ENCODE results near the gene ZFHX3. TPM values are rescaled to one million over a fixed set of nuclear protein-coding genes. Genes with fewer than 3 reads are reported as not detected.

ZFHX3 gene
- total RNA-seq, 1 donor from 2014 or later: 8.3 TPM

DNA sequence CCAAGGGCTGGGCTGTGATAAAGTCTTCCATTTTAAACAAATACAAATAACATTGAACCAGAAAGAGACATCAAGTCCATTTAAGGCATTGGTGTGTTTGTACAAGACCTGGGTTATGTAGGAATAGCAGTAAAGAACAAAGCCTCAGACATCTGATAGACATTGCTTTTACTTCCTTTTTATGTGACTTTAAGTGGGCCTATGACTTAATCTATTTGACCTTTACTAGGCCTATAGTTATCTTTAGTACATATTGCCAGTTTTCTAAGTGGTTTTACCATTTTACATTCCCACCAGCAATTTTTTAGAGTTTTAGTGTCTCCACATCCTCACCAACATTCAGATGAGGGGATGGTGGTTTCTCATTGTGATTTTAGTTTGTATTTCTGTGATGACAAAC is 298.8 kb downstream of the ZFHX3 start:
- intact Hi-C loops (cut with DNase I): no loop called here
- ATAC-seq (ENCODE audit: poor library complexity): no peak
- DNase-seq: no peak

DNA sequence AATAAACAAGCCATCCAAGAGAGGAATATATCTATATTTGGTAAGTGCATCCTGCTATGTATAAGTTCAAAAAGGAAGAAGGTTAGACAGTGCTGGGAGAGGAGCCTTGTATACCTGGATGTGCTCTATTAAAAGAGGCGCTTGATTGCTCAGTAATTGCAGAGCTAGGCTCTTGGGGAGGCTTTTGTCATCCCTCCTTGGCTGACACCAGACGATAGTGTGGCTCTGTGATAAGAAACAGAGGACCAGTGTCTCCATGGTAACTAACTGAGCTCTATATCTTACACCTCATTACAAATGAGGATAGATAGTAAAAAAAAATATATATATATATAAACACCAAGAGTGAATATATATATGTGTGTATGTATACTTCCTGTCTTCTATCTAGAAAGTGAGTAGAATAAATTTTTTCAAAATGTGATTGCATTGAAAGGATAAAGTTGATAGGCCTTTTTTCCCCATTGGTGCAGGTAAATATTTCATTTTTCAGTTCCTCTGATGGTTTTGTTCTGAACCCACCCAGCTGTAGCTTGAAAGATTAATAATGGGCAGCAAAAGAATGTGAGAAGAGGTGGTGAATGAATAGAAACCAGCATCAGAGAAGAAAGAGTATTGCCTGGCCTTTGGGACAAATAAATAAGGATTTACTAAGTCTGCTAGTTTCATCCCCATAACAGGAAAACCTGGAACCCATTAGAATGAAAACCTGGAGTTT is 303.7 kb downstream of the ZFHX3 start:
- DNase-seq: no peak
- ATAC-seq (ENCODE audit: poor library complexity): no peak
- intact Hi-C loops (cut with DNase I): no loop called here

DNA sequence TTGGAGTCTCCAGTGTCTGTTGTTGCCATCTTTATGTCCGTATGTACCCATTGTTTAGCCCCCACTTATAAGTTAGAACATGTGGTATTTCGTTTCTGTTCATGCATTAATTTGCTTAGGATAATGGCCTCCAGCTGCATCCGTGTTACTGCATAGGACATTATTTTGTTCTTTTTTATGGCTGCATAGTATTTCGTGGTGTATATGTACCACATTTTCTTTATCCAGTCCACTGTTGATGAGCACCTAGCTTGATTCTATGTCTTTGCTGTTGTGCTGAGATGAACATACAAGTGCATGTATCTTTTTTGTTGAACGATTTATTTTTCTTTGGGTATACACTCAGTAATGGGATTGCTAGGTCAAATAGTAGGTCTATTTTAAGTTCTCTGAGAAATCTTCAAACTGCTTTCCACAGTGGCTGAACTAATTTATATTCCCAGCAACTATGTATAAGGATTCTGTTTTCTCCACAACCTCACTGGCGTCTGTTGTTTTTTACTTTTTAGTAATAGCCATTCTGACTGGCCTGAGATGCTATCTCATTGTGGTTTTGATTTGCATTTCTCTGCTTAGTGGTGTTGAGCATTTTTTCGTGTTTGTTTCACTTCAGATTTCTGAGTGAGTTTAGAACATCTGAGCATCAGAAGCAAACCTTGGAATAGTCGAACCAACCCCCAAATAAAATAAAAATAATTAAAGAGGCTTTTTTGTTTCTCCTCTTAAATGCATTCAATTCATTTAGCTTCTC is 304.7 kb downstream of the ZFHX3 start:
- intact Hi-C loops (cut with DNase I): no loop called here
- ATAC-seq (ENCODE audit: poor library complexity) (no peak), DNase-seq (no peak)

DNA sequence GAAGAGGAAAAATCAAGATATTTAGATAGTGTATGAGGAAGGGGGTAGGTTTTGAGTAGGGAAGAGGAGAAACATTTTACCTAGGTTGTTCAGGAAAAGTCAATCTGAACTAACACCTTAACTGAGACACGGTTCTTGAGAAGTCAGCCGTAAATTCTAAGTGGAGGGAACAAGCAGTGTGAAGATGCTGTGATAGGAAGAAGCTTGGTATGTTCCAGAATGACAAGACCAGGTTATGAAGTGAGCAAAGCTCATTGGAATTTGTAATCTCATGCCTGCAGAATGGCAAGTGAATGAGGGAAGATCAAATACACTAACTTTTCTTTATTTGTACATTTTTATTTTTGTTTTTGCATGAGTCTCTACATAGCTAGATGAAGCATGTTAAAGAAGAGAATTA is 307.6 kb downstream of the ZFHX3 start:
- DNase-seq (no peak), ATAC-seq (ENCODE audit: poor library complexity) (no peak)
- intact Hi-C loops (cut with DNase I): no loop called here

DNA sequence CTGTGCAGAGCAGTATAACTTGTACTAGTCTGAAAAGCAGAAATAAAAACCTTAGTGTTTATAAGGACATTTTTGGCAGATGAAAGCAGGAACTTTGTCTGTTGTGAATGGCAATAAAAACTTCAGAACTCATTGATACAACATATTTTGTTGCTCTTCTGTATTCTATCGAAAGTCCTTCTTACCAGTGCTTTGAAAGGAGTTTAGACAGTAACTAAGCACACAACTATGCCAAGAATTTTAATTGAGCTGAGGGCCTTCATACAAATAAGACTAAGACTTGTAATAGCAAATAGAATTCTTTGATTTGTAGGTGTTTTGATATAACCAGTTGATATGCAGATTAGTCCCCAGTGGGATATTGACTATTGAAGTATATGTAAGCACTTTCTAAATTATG is 308.4 kb downstream of the ZFHX3 start:
- no peak for ATAC-seq (ENCODE audit: poor library complexity)
- intact Hi-C loops (cut with DNase I): no loop called here
- DNase-seq: no peak

GRCh38 chr16:72736074-72736473 is 311.9 kb downstream of the ZFHX3 start:
- intact Hi-C loops (cut with DNase I): no loop called here
- no peak for DNase-seq
- no peak for ATAC-seq (ENCODE audit: poor library complexity)

Data from Right ventricle myocardium superior (tissue), 1 donor.